ENCODE data around the gene TFF3. TPM values are rescaled to one million over a fixed set of nuclear protein-coding genes. Genes with fewer than 3 reads are reported as not detected.

Gene TFF3
- total and polyA plus RNA-seq, 2 experiments from 2014 or later = 1.2 to 3.3 TPM

- Mint-ChIP-seq H3K4me3 (no peak overlapping the region; the same call in 2 of the 3 replicates), H3K27ac (no peak overlapping the region), H3K36me3 (ENCODE audit: low read depth) (no peaks in the 10 kb centered on the region; the same call in 2 of the 3 replicates), H3K9me3 (peaks cover 7% of the 10 kb centered on the region; the same call in 2 of the 3 replicates), H3K4me1 (no peaks in the 10 kb centered on the region), H3K27me3 (ENCODE audit: insufficient read depth, low read depth, poor library complexity) (peaks cover 9% of the 10 kb centered on the region)
- Histone ChIP-seq H3K4me2 (no peak overlapping the region), H2AFZ (no peak overlapping the region), H3K9me2 (ENCODE audit: insufficient read depth) (0 out of 2 replicates have a peak, but pooled peaks cover 9% of the 10 kb centered on the region), H3K4me3 (no peak overlapping the region), H3K79me2 (replicated peaks; ENCODE audit: insufficient read depth) (no peaks in the 10 kb centered on the region), H3K4me1 (ENCODE audit: insufficient read depth) (no peaks in the 10 kb centered on the region), H3K27ac (ENCODE audit: low read depth) (no peak overlapping the region), H3K27me3 (ENCODE audit: insufficient read depth) (no peaks in the 10 kb centered on the region), H4K20me1 (replicated peaks; ENCODE audit: insufficient read depth) (no peaks in the 10 kb centered on the region), H3K36me3 (ENCODE audit: insufficient read depth) (no peaks in the 10 kb centered on the region), H3F3A (replicated peaks; ENCODE audit: low read depth) (no peaks in the 10 kb centered on the region)
- ATAC-seq = no peak
- no peak for DNase-seq (ENCODE audit: low spot score)
- TF ChIP-seq ZNF114 (CRISPR knock-in tag; IDR thresholded peaks at IDR 0.05) = no peak
- TF ChIP-seq EZH2phosphoT487 (IDR thresholded peaks at IDR 0.05; ENCODE audit: unreplicated experiment) = no peak
- no peak for TF ChIP-seq REST (IDR thresholded peaks at IDR 0.05; ENCODE audit: unreplicated experiment)
- no peak for TF ChIP-seq NANOG (IDR thresholded peaks at IDR 0.05; ENCODE audit: borderline replicate concordance)
- TF ChIP-seq CREB1 (CRISPR knock-in tag; IDR thresholded peaks at IDR 0.05; ENCODE audit: low read depth) = no peak
- TF ChIP-seq ZNF462 (CRISPR knock-in tag; IDR thresholded peaks at IDR 0.05) = no peak
- TF ChIP-seq STAT1 (IDR thresholded peaks at IDR 0.05; ENCODE audit: unreplicated experiment) = no peak
- no peak for TF ChIP-seq ETS1 (IDR thresholded peaks at IDR 0.05)
- no peak for TF ChIP-seq POLR2AphosphoS5 (IDR thresholded peaks at IDR 0.05; ENCODE audit: low read depth)
Observed at GRCh38 chr21:42353623-42354022, 38.4 kb upstream of the TFF3 start.

Measured in GM23338 (cell line).